ENCODE measurements around the gene ZNF653. TPM values are rescaled to one million over a fixed set of nuclear protein-coding genes. Genes with fewer than 3 reads are reported as not detected.

The ZNF653 gene
- 1 to 10 TPM; 6.2 to 9.2 TPM for polyA plus RNA-seq

GRCh38 chr19:11505504-11506100 lies at the start of gene ZNF653:
ZNF653 (minus strand) TSS chr19:11505839; CDS start chr19:11505786, 53 bp downstream.
- Histone ChIP-seq H3K9me3 (ENCODE audit: control insufficient read depth in 2 of 2, insufficient read depth in 1 of 2, low read depth in 1 of 2, low read length in 1 of 2) (no peaks in the 10 kb centered on the region), H3K4me3 (ENCODE audit: low read depth in 1 of 2, low read length in 2 of 2) (peak within 1 kb of the TSS; percentile 72 to 90), H3K4me1 (ENCODE audit: control insufficient read depth in 2 of 2, insufficient read depth in 2 of 2, low read length in 1 of 2) (peaks cover 0 to 3% of the 10 kb centered on the region in 2 donors), H3K27me3 (ENCODE audit: control insufficient read depth in 1 of 2, insufficient read depth in 2 of 2, low read length in 2 of 2) (no peaks in the 10 kb centered on the region), H3K27ac (ENCODE audit: low read depth in 2 of 2, low read length in 1 of 2) (peak within 1 kb of the TSS; percentile 97 to 98), H3K36me3 (ENCODE audit: control insufficient read depth in 2 of 2, insufficient read depth in 2 of 2, low read length in 1 of 2) (peaks cover 0 to 2% of the 10 kb centered on the region in 2 donors)
- WGBS, 2 donors: 0% methylated on average over 31 to 65 of the region's 65 CpGs

- H3K4me1 ChIP-seq (ENCODE audit: control insufficient read depth in 2 of 2, insufficient read depth in 2 of 2, low read length in 1 of 2): peaks cover 0 to 3% of the 10 kb centered on the region in 2 donors
- 87 to 89% methylated on average over 5 to 6 of the region's 6 CpGs for WGBS, 2 donors
- H3K4me3 ChIP-seq (ENCODE audit: low read depth in 1 of 2, low read length in 2 of 2): no peak overlapping the region
- H3K27ac ChIP-seq (ENCODE audit: low read depth in 2 of 2, low read length in 1 of 2): no peak overlapping the region
- H3K36me3 ChIP-seq (ENCODE audit: control insufficient read depth in 2 of 2, insufficient read depth in 2 of 2, low read length in 1 of 2): peaks cover 11 to 35% of the 10 kb centered on the region in 2 donors
- no peaks in the 10 kb centered on the region for H3K27me3 ChIP-seq (ENCODE audit: control insufficient read depth in 1 of 2, insufficient read depth in 2 of 2, low read length in 2 of 2)
- no peaks in the 10 kb centered on the region for H3K9me3 ChIP-seq (ENCODE audit: control insufficient read depth in 2 of 2, insufficient read depth in 1 of 2, low read depth in 1 of 2, low read length in 1 of 2)
Measured at GRCh38 chr19:11555246-11555645, 49.6 kb upstream of the ZNF653 start.

- peaks cover 0 to 3% of the 10 kb centered on the region in 2 donors for H3K4me1 ChIP-seq (ENCODE audit: control insufficient read depth in 2 of 2, insufficient read depth in 2 of 2, low read length in 1 of 2)
- 82 to 83% methylated on average over 12 of the region's 12 CpGs for WGBS, 2 donors
- no peak overlapping the region for H3K4me3 ChIP-seq (ENCODE audit: low read depth in 1 of 2, low read length in 2 of 2)
- no peaks in the 10 kb centered on the region for H3K27me3 ChIP-seq (ENCODE audit: control insufficient read depth in 1 of 2, insufficient read depth in 2 of 2, low read length in 2 of 2)
- no peak overlapping the region for H3K27ac ChIP-seq (ENCODE audit: low read depth in 2 of 2, low read length in 1 of 2)
- no peaks in the 10 kb centered on the region for H3K9me3 ChIP-seq (ENCODE audit: control insufficient read depth in 2 of 2, insufficient read depth in 1 of 2, low read depth in 1 of 2, low read length in 1 of 2)
- H3K36me3 ChIP-seq (ENCODE audit: control insufficient read depth in 2 of 2, insufficient read depth in 2 of 2, low read length in 1 of 2): peaks cover 11 to 35% of the 10 kb centered on the region in 2 donors
Measured at GRCh38 chr19:11554160-11554559, 48.5 kb upstream of the ZNF653 start.

- Histone ChIP-seq H3K27ac (ENCODE audit: low read depth in 2 of 2, low read length in 1 of 2) (peak overlapping the region; percentile 19 to 34), H3K4me3 (ENCODE audit: low read depth in 1 of 2, low read length in 2 of 2) (no peak overlapping the region), H3K9me3 (ENCODE audit: control insufficient read depth in 2 of 2, insufficient read depth in 1 of 2, low read depth in 1 of 2, low read length in 1 of 2) (no peaks in the 10 kb centered on the region), H3K36me3 (ENCODE audit: control insufficient read depth in 2 of 2, insufficient read depth in 2 of 2, low read length in 1 of 2) (peaks cover 11 to 35% of the 10 kb centered on the region in 2 donors), H3K27me3 (ENCODE audit: control insufficient read depth in 1 of 2, insufficient read depth in 2 of 2, low read length in 2 of 2) (no peaks in the 10 kb centered on the region), H3K4me1 (ENCODE audit: control insufficient read depth in 2 of 2, insufficient read depth in 2 of 2, low read length in 1 of 2) (no peaks in the 10 kb centered on the region)
- 76 to 79% methylated on average over 20 of the region's 20 CpGs for WGBS, 2 donors
Measured at GRCh38 chr19:11552666-11553372, 47.2 kb upstream of the ZNF653 start.

- 77 to 85% methylated on average over 26 of the region's 26 CpGs for WGBS, 2 donors
- Histone ChIP-seq H3K27ac (ENCODE audit: low read depth in 2 of 2, low read length in 1 of 2) (peak overlapping the region; percentile 57 to 62), H3K9me3 (ENCODE audit: control insufficient read depth in 2 of 2, insufficient read depth in 1 of 2, low read depth in 1 of 2, low read length in 1 of 2) (no peaks in the 10 kb centered on the region), H3K27me3 (ENCODE audit: control insufficient read depth in 1 of 2, insufficient read depth in 2 of 2, low read length in 2 of 2) (no peaks in the 10 kb centered on the region), H3K4me1 (ENCODE audit: control insufficient read depth in 2 of 2, insufficient read depth in 2 of 2, low read length in 1 of 2) (no peaks in the 10 kb centered on the region), H3K36me3 (ENCODE audit: control insufficient read depth in 2 of 2, insufficient read depth in 2 of 2, low read length in 1 of 2) (peaks cover 11 to 37% of the 10 kb centered on the region in 2 donors), H3K4me3 (ENCODE audit: low read depth in 1 of 2, low read length in 2 of 2) (no peak overlapping the region)
Measured at GRCh38 chr19:11551603-11552235, 46.1 kb upstream of the ZNF653 start.

- Histone ChIP-seq H3K4me3 (ENCODE audit: low read depth in 1 of 2, low read length in 2 of 2) (no peak overlapping the region), H3K4me1 (ENCODE audit: control insufficient read depth in 2 of 2, insufficient read depth in 2 of 2, low read length in 1 of 2) (no peaks in the 10 kb centered on the region), H3K27me3 (ENCODE audit: control insufficient read depth in 1 of 2, insufficient read depth in 2 of 2, low read length in 2 of 2) (no peaks in the 10 kb centered on the region), H3K36me3 (ENCODE audit: control insufficient read depth in 2 of 2, insufficient read depth in 2 of 2, low read length in 1 of 2) (peaks cover 5 to 29% of the 10 kb centered on the region in 2 donors), H3K9me3 (ENCODE audit: control insufficient read depth in 2 of 2, insufficient read depth in 1 of 2, low read depth in 1 of 2, low read length in 1 of 2) (no peaks in the 10 kb centered on the region), H3K27ac (ENCODE audit: low read depth in 2 of 2, low read length in 1 of 2) (peak overlapping the region in 1 of 2 donors; percentile 14)
- WGBS, 2 donors: 84 to 88% methylated on average over 8 of the region's 8 CpGs
Measured at GRCh38 chr19:11550265-11550664, 44.6 kb upstream of the ZNF653 start.

GRCh38 chr19:11549386-11549953 lies 43.8 kb upstream of the ZNF653 start:
- H3K27ac ChIP-seq (ENCODE audit: low read depth in 2 of 2, low read length in 1 of 2): no peak overlapping the region
- H3K36me3 ChIP-seq (ENCODE audit: control insufficient read depth in 2 of 2, insufficient read depth in 2 of 2, low read length in 1 of 2): peaks cover 5 to 28% of the 10 kb centered on the region in 2 donors
- H3K4me3 ChIP-seq (ENCODE audit: low read depth in 1 of 2, low read length in 2 of 2): no peak overlapping the region
- H3K9me3 ChIP-seq (ENCODE audit: control insufficient read depth in 2 of 2, insufficient read depth in 1 of 2, low read depth in 1 of 2, low read length in 1 of 2): no peaks in the 10 kb centered on the region
- H3K27me3 ChIP-seq (ENCODE audit: control insufficient read depth in 1 of 2, insufficient read depth in 2 of 2, low read length in 2 of 2): no peaks in the 10 kb centered on the region
- H3K4me1 ChIP-seq (ENCODE audit: control insufficient read depth in 2 of 2, insufficient read depth in 2 of 2, low read length in 1 of 2): no peaks in the 10 kb centered on the region
- WGBS, 2 donors: 90 to 91% methylated on average over 24 of the region's 24 CpGs

GRCh38 chr19:11547929-11548700 lies 42.5 kb upstream of the ZNF653 start:
- Histone ChIP-seq H3K36me3 (ENCODE audit: control insufficient read depth in 2 of 2, insufficient read depth in 2 of 2, low read length in 1 of 2) (peaks cover 0 to 15% of the 10 kb centered on the region in 2 donors), H3K4me3 (ENCODE audit: low read depth in 1 of 2, low read length in 2 of 2) (no peak overlapping the region), H3K4me1 (ENCODE audit: control insufficient read depth in 2 of 2, insufficient read depth in 2 of 2, low read length in 1 of 2) (no peaks in the 10 kb centered on the region), H3K27me3 (ENCODE audit: control insufficient read depth in 1 of 2, insufficient read depth in 2 of 2, low read length in 2 of 2) (no peaks in the 10 kb centered on the region), H3K9me3 (ENCODE audit: control insufficient read depth in 2 of 2, insufficient read depth in 1 of 2, low read depth in 1 of 2, low read length in 1 of 2) (no peaks in the 10 kb centered on the region), H3K27ac (ENCODE audit: low read depth in 2 of 2, low read length in 1 of 2) (no peak overlapping the region)
- WGBS, 2 donors: 88 to 90% methylated on average over 14 of the region's 14 CpGs

- Histone ChIP-seq H3K9me3 (ENCODE audit: control insufficient read depth in 2 of 2, insufficient read depth in 1 of 2, low read depth in 1 of 2, low read length in 1 of 2) (no peaks in the 10 kb centered on the region), H3K27me3 (ENCODE audit: control insufficient read depth in 1 of 2, insufficient read depth in 2 of 2, low read length in 2 of 2) (no peaks in the 10 kb centered on the region), H3K4me1 (ENCODE audit: control insufficient read depth in 2 of 2, insufficient read depth in 2 of 2, low read length in 1 of 2) (no peaks in the 10 kb centered on the region), H3K4me3 (ENCODE audit: low read depth in 1 of 2, low read length in 2 of 2) (no peak overlapping the region), H3K27ac (ENCODE audit: low read depth in 2 of 2, low read length in 1 of 2) (peak overlapping the region in 1 of 2 donors; percentile 50), H3K36me3 (ENCODE audit: control insufficient read depth in 2 of 2, insufficient read depth in 2 of 2, low read length in 1 of 2) (no peaks in the 10 kb centered on the region)
- WGBS, 2 donors: 59 to 66% methylated on average over 3 of the region's 3 CpGs
Measured at GRCh38 chr19:11541238-11541637, 35.6 kb upstream of the ZNF653 start.

All from esophagus (tissue), 2 donors.